Endodermal cell (in vitro differentiated cells): ENCODE data around the gene MRPS18B. TPM values are rescaled to one million over a fixed set of nuclear protein-coding genes. Genes with fewer than 3 reads are reported as not detected.

Experiments
- DNase-seq: peaks from one replicate; pipeline ENCODE4 v3.0.0-alpha.2; 2017
- H3K27ac ChIP-seq: 2 replicates; pipeline ENCODE4 v1.5.1; 2013; ENCODE audit warnings: mild to moderate bottlenecking, low read depth, low read length, moderate library complexity
- H3K27me3 ChIP-seq: 2 replicates; pipeline ENCODE4 v1.6.1; 2013; ENCODE audit warnings: mild to moderate bottlenecking, low read length, moderate library complexity; ENCODE audit not compliant: insufficient read depth, control insufficient read depth, poor library complexity, severe bottlenecking
- H3K36me3 ChIP-seq: 2 replicates; pipeline ENCODE4 v1.7.0; 2013; ENCODE audit warnings: mild to moderate bottlenecking, low read length, moderate library complexity; ENCODE audit not compliant: control insufficient read depth, insufficient read depth
- H3K4me1 ChIP-seq: one replicate; pipeline ENCODE4 v1.7.0; 2013; ENCODE audit warnings: low read length; ENCODE audit not compliant: control insufficient read depth, insufficient read depth
- H3K4me3 ChIP-seq: 2 replicates; pipeline ENCODE4 v1.5.1; 2013; ENCODE audit warnings: mild to moderate bottlenecking, low read length, moderate library complexity
- H3K9ac ChIP-seq: 2 replicates; pipeline ENCODE4 v1.6.1; 2013; ENCODE audit warnings: mild to moderate bottlenecking, low read length, moderate library complexity; ENCODE audit not compliant: poor library complexity, severe bottlenecking; ENCODE audit errors: extremely low read depth
- H3K9me3 ChIP-seq: 2 replicates; pipeline ENCODE4 v1.6.1; 2013; ENCODE audit warnings: mild to moderate bottlenecking, low read length, moderate library complexity; ENCODE audit not compliant: control insufficient read depth
- H3K27ac Mint-ChIP-seq: 2 replicates; pipeline ENCODE4 v1.8.0; 2020; ENCODE audit warnings: mixed read lengths
- H3K27me3 Mint-ChIP-seq: 2 replicates; pipeline ENCODE4 v1.8.0; 2021; ENCODE audit warnings: mild to moderate bottlenecking, mixed read lengths; ENCODE audit not compliant: insufficient read depth
- H3K36me3 Mint-ChIP-seq: 2 replicates; pipeline ENCODE4 v1.8.0; 2020; ENCODE audit warnings: low read depth, mixed read lengths
- H3K4me1 Mint-ChIP-seq: 2 replicates; pipeline ENCODE4 v1.8.0; 2020; ENCODE audit warnings: mixed read lengths
- H3K4me3 Mint-ChIP-seq: 2 replicates; pipeline ENCODE4 v1.8.0; 2020; ENCODE audit warnings: mild to moderate bottlenecking, moderate library complexity, mixed read lengths
- H3K9me3 Mint-ChIP-seq: 2 replicates; pipeline ENCODE4 v1.8.0; 2020; ENCODE audit warnings: mild to moderate bottlenecking, mixed read lengths
- CTCF ChIP-seq: fragments of 200-600 bp; sonication (generic); conservative IDR thresholded peaks from 2 replicates; pipeline ENCODE4 v1.5.0; 2021; ENCODE audit warnings: antibody characterized with exemption, mild to moderate bottlenecking
- WGBS, 2 experiments: methylation state at CpG; one replicate each; pipeline versions ENCODE4 v1.1.5 to v1.1.7; 2013; ENCODE audit warnings: missing lambda C conversion rate in 2 of 2, mixed read lengths in 1 of 2; ENCODE audit not compliant: insufficient coverage in 1 of 2, insufficient read length in 1 of 2; 5-methylcytosine and 5-hydroxymethylcytosine counted together
- total RNA-seq, 2 donors: library from RNA; stranded (reverse); fragmentation: NEBNext Ultra II Directional in 1 of 2; extraction: Animal tissue kit (Norgen Biotek cat#: 25700) in 1 of 2; gene quantifications; 2 replicates in 1 of 2; 3 replicates in 1 of 2; pipeline ENCODE4 v1.2.1, GENCODE V29; 2021

Gene MRPS18B
- total RNA-seq, 2 donors from 2014 or later: 37.6 to 39.7 TPM

GRCh38 chr6:30610065-30610464, 7.6 kb upstream of the MRPS18B start:
- Histone ChIP-seq H3K36me3 (peaks cover 80% of the 10 kb centered on the region), H3K27ac (no peak overlapping the region)

DNA sequence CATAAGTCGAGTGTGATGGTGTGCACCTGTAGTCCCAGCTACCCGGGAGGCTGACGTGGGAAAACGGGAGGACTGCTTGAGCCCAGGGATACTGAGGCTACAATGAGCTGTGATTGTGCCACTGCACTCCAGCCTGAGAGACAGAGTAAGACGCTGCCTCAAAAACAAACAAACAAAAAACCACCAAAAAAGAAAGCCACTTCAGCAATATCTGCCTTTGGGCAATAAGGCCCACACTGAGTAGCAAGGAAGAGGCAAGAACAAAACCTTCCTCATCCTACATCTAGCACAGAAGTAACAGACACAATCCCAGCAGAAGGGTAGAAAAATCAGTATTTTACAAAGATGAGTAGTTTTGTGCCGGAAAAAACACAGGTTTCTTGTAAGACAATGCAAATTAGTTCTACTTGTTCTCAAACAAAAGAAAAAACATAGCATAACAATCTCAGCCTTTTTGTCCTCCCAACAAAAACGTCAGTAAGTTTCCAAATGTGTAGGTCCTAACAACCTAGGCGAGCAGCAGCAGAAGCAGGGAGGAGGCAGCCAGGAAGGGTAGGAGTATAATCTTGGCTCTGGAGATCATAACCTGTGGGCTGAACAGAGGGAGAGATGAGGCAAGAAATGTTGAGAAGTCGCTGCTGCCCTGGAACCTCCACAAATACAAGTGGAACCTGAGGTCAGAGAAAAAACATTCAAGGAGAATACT, 6.3 kb upstream of the MRPS18B start:
- WGBS, 2 experiments: 92 to 98% methylated on average over 5 to 9 of the region's 9 CpGs
- Histone ChIP-seq H3K4me1 (peaks cover 2% of the 10 kb centered on the region), H3K27me3 (no peaks in the 10 kb centered on the region), H3K4me3 (no peak overlapping the region), H3K36me3 (peaks cover 78% of the 10 kb centered on the region), H3K9ac (no peak overlapping the region), H3K27ac (no peak overlapping the region), H3K9me3 (no peaks in the 10 kb centered on the region)
- H3K36me3 Mint-ChIP-seq: peaks cover 56% of the 10 kb centered on the region
- no peak overlapping the region for H3K4me3 Mint-ChIP-seq
- H3K27me3 Mint-ChIP-seq: no peaks in the 10 kb centered on the region
- no peak for TF ChIP-seq CTCF
- H3K4me1 Mint-ChIP-seq: peaks cover 18% of the 10 kb centered on the region
- no peak for DNase-seq
- no peaks in the 10 kb centered on the region for H3K9me3 Mint-ChIP-seq
- peak overlapping the region; percentile 16 for H3K27ac Mint-ChIP-seq

More at GRCh38 chr6:30610065-30610464, 7.6 kb upstream of the MRPS18B start:
- H3K9me3 ChIP-seq: no peaks in the 10 kb centered on the region
- no peak overlapping the region for H3K9ac ChIP-seq
- TF ChIP-seq CTCF: no peak
- Mint-ChIP-seq H3K27ac (no peak overlapping the region), H3K4me1 (peaks cover 18% of the 10 kb centered on the region), H3K4me3 (no peak overlapping the region), H3K36me3 (peaks cover 57% of the 10 kb centered on the region), H3K27me3 (no peaks in the 10 kb centered on the region), H3K9me3 (no peaks in the 10 kb centered on the region)
- 94 to 100% methylated on average over 1 to 4 of the region's 4 CpGs for WGBS, 2 experiments
- no peaks in the 10 kb centered on the region for H3K27me3 ChIP-seq
- H3K4me3 ChIP-seq: no peak overlapping the region
- H3K4me1 ChIP-seq: peaks cover 2% of the 10 kb centered on the region
- no peak for DNase-seq

- H3K27me3 Mint-ChIP-seq: no peaks in the 10 kb centered on the region
- no peak overlapping the region for H3K27ac ChIP-seq
- TF ChIP-seq CTCF: no peak
- no peaks in the 10 kb centered on the region for H3K9me3 Mint-ChIP-seq
- H3K36me3 ChIP-seq: peaks cover 78% of the 10 kb centered on the region
- peaks cover 2% of the 10 kb centered on the region for H3K4me1 ChIP-seq
- 100% methylated on average over 2 of the region's 2 CpGs; no CpG with 5 or more reads in 1 of the 2 experiments for WGBS, 2 experiments
- H3K4me3 ChIP-seq: no peak overlapping the region
- H3K4me1 Mint-ChIP-seq: peaks cover 18% of the 10 kb centered on the region
- H3K36me3 Mint-ChIP-seq: peaks cover 56% of the 10 kb centered on the region
- H3K9me3 ChIP-seq: no peaks in the 10 kb centered on the region
- H3K4me3 Mint-ChIP-seq: no peak overlapping the region
- H3K27ac Mint-ChIP-seq: no peak overlapping the region
- H3K27me3 ChIP-seq: no peaks in the 10 kb centered on the region
- H3K9ac ChIP-seq: no peak overlapping the region
- DNase-seq: no peak
Observed at GRCh38 chr6:30611856-30612194, 5.8 kb upstream of the MRPS18B start.
